Esophagus mucosa (tissue), 1 donor: ENCODE measurements around the gene DOP1A. TPM values are rescaled to one million over a fixed set of nuclear protein-coding genes. Genes with fewer than 3 reads are reported as not detected.
A peak's percentile ranks its signal among the peaks of the same experiment; 100 is the strongest.

Experiments
- ATAC-seq: fragments of 200-7000 bp; cut with Tn5 transposase; one replicate; pipeline ENCODE4 v1.9.1; 2020
- total RNA-seq: library from RNA; stranded (reverse); gene quantifications from one replicate; pipeline ENCODE4 v1.2.4, GENCODE V29; 2023
- donor health status: DM: yes; HTN: yes; CAD: no.

DOP1A gene
- total RNA-seq, 1 donor from 2014 or later, result 16.3 TPM

DNA sequence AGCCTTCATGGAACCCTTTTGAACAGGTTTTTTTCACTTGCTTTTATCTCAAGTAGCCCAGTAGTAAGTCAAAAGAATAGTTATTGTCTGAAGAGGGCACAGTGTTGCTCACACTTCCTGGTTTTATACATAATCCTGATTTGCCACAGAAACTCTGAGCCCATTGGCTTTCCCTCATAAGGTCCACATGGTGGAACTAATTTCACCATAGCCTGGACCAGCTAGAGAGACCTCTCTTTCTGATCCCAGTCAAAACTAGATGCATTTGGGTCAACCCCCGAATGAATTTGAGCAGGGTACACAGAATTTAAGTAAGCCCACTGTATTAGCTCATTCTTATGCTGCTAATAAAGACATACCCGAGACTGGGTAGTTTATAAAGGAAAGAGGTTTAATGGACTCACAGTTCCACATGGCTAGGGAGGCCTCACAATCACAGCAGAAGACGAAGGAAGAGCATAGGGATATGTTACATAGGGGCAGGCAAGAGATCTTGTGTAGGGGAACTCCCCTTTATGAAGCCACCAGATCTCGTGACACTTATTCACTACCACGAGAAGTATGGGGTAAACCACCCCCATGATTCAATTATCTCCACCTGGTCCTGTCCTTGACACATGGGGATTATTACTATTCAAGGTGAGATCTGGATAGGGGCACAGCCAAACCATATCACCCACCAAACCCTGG, 131.8 kb downstream of the DOP1A start:
- ATAC-seq, result no peak

DNA sequence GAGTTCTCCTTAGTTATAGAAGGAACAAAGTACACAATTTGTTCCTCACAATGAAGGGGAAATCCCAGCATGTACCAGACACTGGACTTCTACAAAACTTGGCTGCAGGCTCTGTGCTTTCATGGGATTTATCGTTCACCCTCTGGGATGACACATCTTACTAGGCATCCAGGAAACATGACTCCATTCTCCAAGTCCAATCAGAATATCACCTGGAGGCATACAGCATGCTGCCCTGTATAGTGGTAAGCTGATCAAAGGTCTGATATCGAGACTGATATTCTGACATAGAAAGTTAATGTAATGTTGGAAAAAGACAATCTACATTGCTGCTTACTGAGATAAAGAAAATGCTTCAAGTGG, 132.4 kb downstream of the DOP1A start:
- peak; percentile 69 for ATAC-seq

DNA sequence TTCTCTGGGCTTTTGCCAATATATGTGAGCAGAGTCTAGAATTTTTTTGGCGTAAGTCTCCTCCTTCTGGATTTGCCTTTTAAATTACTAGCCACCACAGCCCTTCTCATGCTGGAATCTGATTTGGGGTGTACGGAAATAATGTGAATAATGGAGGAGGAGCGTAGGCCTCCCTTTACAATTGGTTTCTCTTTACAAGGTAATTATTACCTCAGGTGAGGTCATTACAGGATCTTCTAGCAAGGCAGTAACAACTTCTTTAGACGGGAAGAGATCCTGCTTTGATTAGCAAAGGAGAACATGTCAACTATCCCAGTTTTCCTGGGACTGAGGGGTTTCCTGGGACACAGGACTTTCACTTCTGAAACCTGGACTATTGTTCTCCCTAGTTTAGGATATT, 134.6 kb downstream of the DOP1A start:
- no peak for ATAC-seq

DNA sequence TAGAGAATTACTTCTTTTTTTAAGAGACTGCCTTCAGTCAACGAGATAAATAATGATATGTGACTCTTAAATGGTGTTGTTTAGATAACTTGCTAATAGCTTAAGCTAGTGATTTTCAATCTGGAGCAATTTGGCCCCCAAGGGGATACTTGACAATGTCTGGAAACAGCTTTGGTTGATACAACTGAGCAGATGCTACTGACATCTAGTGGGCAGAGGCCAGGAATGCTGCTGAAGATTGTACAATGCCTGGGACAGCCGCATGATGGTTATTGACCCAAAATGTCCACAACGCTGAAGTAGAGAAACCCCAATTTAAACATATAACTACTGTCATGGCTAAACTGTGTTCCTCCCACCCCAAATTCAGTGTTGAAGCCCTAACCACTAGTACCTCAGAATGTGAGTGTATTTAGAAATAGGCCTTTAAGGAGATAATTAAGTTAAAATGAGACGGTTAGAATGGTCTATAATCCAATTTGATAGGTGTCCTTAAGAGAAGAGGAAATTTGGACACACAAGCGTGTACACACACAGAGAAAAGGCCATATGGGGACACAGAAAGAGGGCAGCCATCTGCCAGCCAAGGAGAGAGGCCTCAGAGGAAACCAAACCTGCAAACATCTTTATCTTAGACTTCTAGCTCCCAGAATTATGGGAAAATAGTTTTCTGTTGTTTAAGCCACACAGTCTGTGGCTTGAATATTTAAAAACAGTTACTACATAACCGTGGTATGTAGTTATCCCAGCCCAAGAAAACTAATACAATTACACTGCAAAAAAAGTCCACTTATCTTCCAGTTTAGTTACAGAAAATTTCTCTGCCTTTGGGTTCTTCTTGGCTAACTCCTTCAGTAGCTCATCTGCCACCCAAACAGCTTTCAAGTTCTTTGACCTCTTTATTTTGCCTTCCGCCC, 147.9 kb downstream of the DOP1A start:
- peak; percentile 80 for ATAC-seq

DNA sequence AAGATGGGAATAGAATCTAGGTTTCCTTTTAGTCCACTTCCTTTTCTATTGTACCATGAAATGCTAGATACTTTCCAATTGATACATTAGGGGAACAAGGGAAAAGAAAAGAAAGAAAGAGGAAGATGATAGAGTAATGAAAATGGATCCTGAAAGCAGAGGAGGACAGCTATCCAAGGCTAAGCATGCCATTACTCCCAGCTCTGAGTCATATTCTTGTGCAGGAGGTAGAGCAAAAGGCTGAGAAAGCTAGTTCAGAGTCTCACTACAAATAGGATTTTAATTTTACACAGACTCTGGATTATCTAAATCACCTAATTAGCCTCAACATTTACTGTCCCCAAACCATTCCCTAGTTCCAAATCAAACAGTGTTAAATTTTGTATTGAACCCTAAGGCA, 149.3 kb downstream of the DOP1A start:
- no peak for ATAC-seq

Other genes starting within 250 kb of the DOP1A start
- gene UBE3D, start 1.8 kb upstream of the DOP1A start, total RNA-seq, result 3.3 TPM
- 17.4 TPM for gene PGM3, start 125.6 kb downstream of the DOP1A start, total RNA-seq
- 0.84 TPM for gene RWDD2A, start 125.7 kb downstream of the DOP1A start, total RNA-seq